IgD-negative memory B cell (primary cell): Measurements from ENCODE around the gene NDP. TPM values are rescaled to one million over a fixed set of nuclear protein-coding genes. Genes with fewer than 3 reads are reported as not detected.
A peak's percentile ranks its signal among the peaks of the same experiment; 100 is the strongest.

ENCODE experiments used
- H3K27ac Mint-ChIP-seq, 3 donors: one replicate each; pipeline ENCODE4 v1.8.0; 2020 to 2022; ENCODE audit warnings: mild to moderate bottlenecking in 3 of 3, mixed read lengths in 3 of 3, moderate library complexity in 1 of 3
- H3K27me3 Mint-ChIP-seq: one replicate; pipeline ENCODE4 v1.8.0; 2021; ENCODE audit warnings: mixed read lengths
- H3K36me3 Mint-ChIP-seq: one replicate; pipeline ENCODE4 v1.8.0; 2020; ENCODE audit warnings: mild to moderate bottlenecking, mixed read lengths
- H3K4me1 Mint-ChIP-seq, 3 donors: one replicate each; pipeline ENCODE4 v1.8.0; 2020 to 2022; ENCODE audit warnings: mixed read lengths in 3 of 3, mild to moderate bottlenecking in 1 of 3
- H3K4me3 Mint-ChIP-seq, 4 donors: one replicate each; pipeline ENCODE4 v1.8.0; 2020 to 2022; ENCODE audit warnings: mild to moderate bottlenecking in 4 of 4, mixed read lengths in 4 of 4, moderate library complexity in 3 of 4
- H3K9me3 Mint-ChIP-seq, 3 donors: one replicate each; pipeline ENCODE4 v1.8.0; 2020 to 2021; ENCODE audit warnings: mixed read lengths in 3 of 3, mild to moderate bottlenecking in 1 of 3
- polyA plus RNA-seq: library from polyadenylated mRNA; unstranded; fragments of 300-500 nt; fragmentation: Illumina TruSeq; gene quantifications from one replicate; pipeline ENCODE4 v1.2.3, GENCODE V29; 2021

The NDP gene
- polyA plus RNA-seq, 1 donor from 2014 or later = not detected

GRCh38 chrX:43985511-43985910 is 12.3 kb upstream of the NDP start:
- H3K27ac Mint-ChIP-seq = no peak overlapping the region
- H3K4me1 Mint-ChIP-seq = no peaks in the 10 kb centered on the region
- no peak overlapping the region for H3K4me3 Mint-ChIP-seq
- no peaks in the 10 kb centered on the region for H3K36me3 Mint-ChIP-seq
- H3K27me3 Mint-ChIP-seq = peaks cover 1% of the 10 kb centered on the region
- peaks cover 0 to 1% (median 0%) of the 10 kb centered on the region in 3 donors for H3K9me3 Mint-ChIP-seq

- Mint-ChIP-seq H3K27me3 (peaks cover 16% of the 10 kb centered on the region), H3K4me3 (no peak overlapping the region), H3K4me1 (peaks cover 2 to 6% (median 3%) of the 10 kb centered on the region in 3 donors), H3K36me3 (no peaks in the 10 kb centered on the region), H3K27ac (no peak overlapping the region), H3K9me3 (peaks cover 0 to 1% (median 0%) of the 10 kb centered on the region in 3 donors)
Measured at GRCh38 chrX:43978226-43978625, 5.0 kb upstream of the NDP start.

GRCh38 chrX:43976205-43976604 is 3.0 kb upstream of the NDP start:
- Mint-ChIP-seq H3K4me3 (no peak overlapping the region), H3K9me3 (peaks cover 0 to 1% (median 0%) of the 10 kb centered on the region in 3 donors), H3K27ac (no peak overlapping the region), H3K4me1 (peaks cover 4 to 6% (median 4%) of the 10 kb centered on the region in 3 donors), H3K36me3 (no peaks in the 10 kb centered on the region), H3K27me3 (peaks cover 25% of the 10 kb centered on the region)

GRCh38 chrX:43975796-43976195 is 2.6 kb upstream of the NDP start:
- H3K27me3 Mint-ChIP-seq = peaks cover 25% of the 10 kb centered on the region
- no peak overlapping the region for H3K27ac Mint-ChIP-seq

GRCh38 chrX:43974741-43975465 is 1.7 kb upstream of the NDP start:
- Mint-ChIP-seq H3K4me1 (peaks cover 4 to 6% (median 4%) of the 10 kb centered on the region in 3 donors), H3K9me3 (no peaks in the 10 kb centered on the region), H3K27me3 (peaks cover 28% of the 10 kb centered on the region), H3K4me3 (no peak overlapping the region), H3K27ac (no peak overlapping the region), H3K36me3 (no peaks in the 10 kb centered on the region)

More at GRCh38 chrX:43975796-43976195, 2.6 kb upstream of the NDP start:
- Mint-ChIP-seq H3K4me3 (no peak overlapping the region), H3K4me1 (peaks cover 4 to 6% (median 4%) of the 10 kb centered on the region in 3 donors), H3K36me3 (no peaks in the 10 kb centered on the region), H3K9me3 (no peaks in the 10 kb centered on the region)

- Mint-ChIP-seq H3K27me3 (peaks cover 28% of the 10 kb centered on the region), H3K36me3 (no peaks in the 10 kb centered on the region), H3K4me1 (peaks cover 4 to 6% (median 4%) of the 10 kb centered on the region in 3 donors), H3K27ac (no peak overlapping the region), H3K4me3 (peak overlapping the region in 1 of 4 donors; percentile 58), H3K9me3 (no peaks in the 10 kb centered on the region)
Measured at GRCh38 chrX:43974100-43974475, 898 bp upstream of the NDP start.

- no peak overlapping the region for H3K27ac Mint-ChIP-seq
- H3K4me1 Mint-ChIP-seq = peaks cover 4 to 6% (median 4%) of the 10 kb centered on the region in 3 donors
- H3K4me3 Mint-ChIP-seq = peak overlapping the region in 1 of 4 donors; percentile 55
- H3K27me3 Mint-ChIP-seq = peaks cover 31% of the 10 kb centered on the region
- no peaks in the 10 kb centered on the region for H3K9me3 Mint-ChIP-seq
- no peaks in the 10 kb centered on the region for H3K36me3 Mint-ChIP-seq
Measured at GRCh38 chrX:43971966-43972961, 926 bp downstream of the NDP start.

- Mint-ChIP-seq H3K27me3 (peaks cover 36% of the 10 kb centered on the region), H3K4me3 (no peak overlapping the region), H3K4me1 (peaks cover 2 to 6% (median 4%) of the 10 kb centered on the region in 3 donors), H3K9me3 (no peaks in the 10 kb centered on the region), H3K27ac (no peak overlapping the region), H3K36me3 (no peaks in the 10 kb centered on the region)
Measured at GRCh38 chrX:43970528-43970927, 2.7 kb downstream of the NDP start.

- no peak overlapping the region for H3K27ac Mint-ChIP-seq
- H3K36me3 Mint-ChIP-seq = no peaks in the 10 kb centered on the region
- H3K27me3 Mint-ChIP-seq = peaks cover 34% of the 10 kb centered on the region
- H3K4me1 Mint-ChIP-seq = peaks cover 2 to 6% (median 4%) of the 10 kb centered on the region in 3 donors
- H3K4me3 Mint-ChIP-seq = no peak overlapping the region
- no peaks in the 10 kb centered on the region for H3K9me3 Mint-ChIP-seq
Measured at GRCh38 chrX:43969504-43970501, 3.4 kb downstream of the NDP start.

- Mint-ChIP-seq H3K27me3 (peaks cover 24% of the 10 kb centered on the region), H3K9me3 (no peaks in the 10 kb centered on the region), H3K4me1 (peaks cover 0 to 2% (median 1%) of the 10 kb centered on the region in 3 donors), H3K27ac (no peak overlapping the region), H3K36me3 (no peaks in the 10 kb centered on the region), H3K4me3 (no peak overlapping the region)
Measured at GRCh38 chrX:43968359-43968781, 4.8 kb downstream of the NDP start.

GRCh38 chrX:43964936-43965335 is 8.3 kb downstream of the NDP start:
- peaks cover 15% of the 10 kb centered on the region for H3K27me3 Mint-ChIP-seq
- H3K36me3 Mint-ChIP-seq = no peaks in the 10 kb centered on the region
- no peak overlapping the region for H3K4me3 Mint-ChIP-seq
- no peak overlapping the region for H3K27ac Mint-ChIP-seq
- no peaks in the 10 kb centered on the region for H3K4me1 Mint-ChIP-seq
- peaks cover 0 to 4% (median 2%) of the 10 kb centered on the region in 3 donors for H3K9me3 Mint-ChIP-seq

- Mint-ChIP-seq H3K36me3 (no peaks in the 10 kb centered on the region), H3K9me3 (peaks cover 0 to 4% (median 2%) of the 10 kb centered on the region in 3 donors), H3K4me3 (no peak overlapping the region), H3K27ac (no peak overlapping the region), H3K4me1 (no peaks in the 10 kb centered on the region), H3K27me3 (peaks cover 15% of the 10 kb centered on the region)
Measured at GRCh38 chrX:43963726-43964125, 9.5 kb downstream of the NDP start.

- H3K36me3 Mint-ChIP-seq = no peaks in the 10 kb centered on the region
- peaks cover 14% of the 10 kb centered on the region for H3K27me3 Mint-ChIP-seq
- H3K4me3 Mint-ChIP-seq = no peak overlapping the region
- H3K27ac Mint-ChIP-seq = no peak overlapping the region
- peaks cover 0 to 4% (median 2%) of the 10 kb centered on the region in 3 donors for H3K9me3 Mint-ChIP-seq
- peaks cover 0 to 3% (median 2%) of the 10 kb centered on the region in 3 donors for H3K4me1 Mint-ChIP-seq
Measured at GRCh38 chrX:43962636-43963035, 10.6 kb downstream of the NDP start.

- no peaks in the 10 kb centered on the region for H3K36me3 Mint-ChIP-seq
- no peak overlapping the region for H3K4me3 Mint-ChIP-seq
- peaks cover 0 to 3% (median 2%) of the 10 kb centered on the region in 3 donors for H3K4me1 Mint-ChIP-seq
- H3K27me3 Mint-ChIP-seq = peaks cover 13% of the 10 kb centered on the region
- peaks cover 0 to 4% (median 2%) of the 10 kb centered on the region in 3 donors for H3K9me3 Mint-ChIP-seq
- H3K27ac Mint-ChIP-seq = no peak overlapping the region
Measured at GRCh38 chrX:43961699-43962098, 11.5 kb downstream of the NDP start.
